GM18873 (cell line): Measurements from ENCODE around the gene PPP1R17.

Experiments
- ATAC-seq: cut with Tn5 transposase; IDR thresholded peaks from one replicate; pipeline ENCODE4 v1.9.1; 2021; ENCODE audit warnings: mild to moderate bottlenecking, moderate library complexity, moderate number of reproducible peaks; ENCODE audit not compliant: unreplicated experiment, low FRiP score

The PPP1R17 gene

DNA sequence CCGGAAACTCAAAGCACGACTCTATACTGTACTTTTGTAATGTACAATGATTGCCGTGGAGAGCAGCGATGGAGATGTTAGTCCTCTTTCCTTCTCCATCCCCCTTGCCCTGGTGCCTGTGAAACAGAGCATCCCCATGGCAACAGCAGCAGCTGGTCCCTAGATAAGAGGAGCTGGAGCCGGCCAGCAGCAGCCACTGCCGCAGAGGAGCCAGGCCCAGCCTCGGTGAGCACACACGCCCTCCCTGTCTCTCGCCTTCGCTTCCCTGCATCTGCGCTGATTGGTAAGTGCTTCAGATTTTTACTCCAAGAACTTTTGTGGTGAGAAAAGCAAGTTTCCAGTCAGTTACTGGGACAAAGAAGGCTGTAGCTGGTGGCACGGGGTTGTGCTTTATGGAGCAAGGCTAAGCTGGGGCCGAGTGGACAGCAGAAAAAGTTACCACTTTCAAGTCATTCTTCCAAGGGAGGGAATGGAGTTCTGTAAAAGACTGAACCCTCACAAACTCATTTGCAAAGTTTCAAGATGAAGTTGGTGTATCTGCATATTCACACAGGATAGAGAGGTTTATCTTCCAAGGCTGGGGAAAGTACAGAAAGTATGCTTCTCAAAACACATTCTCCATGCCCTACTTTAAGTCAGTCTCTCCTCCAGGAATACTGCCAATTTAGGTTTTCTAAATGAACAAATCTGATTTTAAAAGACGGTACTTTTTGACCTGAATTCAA lies at the start of gene PPP1R17:
PPP1R17 (plus strand) TSS at position 192 of the 725 bp plus-strand sequence. CDS start 5,227 bp downstream, outside the sequence.
- no peak for ATAC-seq

DNA sequence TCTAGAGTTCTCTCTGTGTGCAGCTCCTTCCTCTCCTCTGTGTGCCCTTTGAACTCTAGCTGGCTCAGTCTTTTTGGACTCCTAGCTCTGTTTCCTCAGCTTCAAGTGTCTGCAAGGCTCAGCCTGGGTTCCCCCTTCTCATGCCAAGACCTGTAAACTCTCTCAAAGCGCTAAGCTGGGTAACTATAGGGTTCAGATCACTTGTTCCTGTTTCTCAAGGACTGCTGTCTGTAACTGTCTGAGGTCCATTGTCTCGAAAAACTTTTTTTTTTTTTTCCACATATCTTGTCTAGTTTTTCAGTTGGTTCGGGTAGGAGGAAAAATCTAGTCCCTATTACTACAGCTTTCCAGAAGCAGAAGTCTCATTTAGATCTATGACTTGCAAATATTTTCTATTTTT lies 46.6 kb upstream of the PPP1R17 start:
- no peak for ATAC-seq

GRCh38 chr7:31642681-31643115 lies 44.3 kb upstream of the PPP1R17 start:
- ATAC-seq: no peak

GRCh38 chr7:31646942-31647341 lies 40.1 kb upstream of the PPP1R17 start:
- ATAC-seq: no peak

DNA sequence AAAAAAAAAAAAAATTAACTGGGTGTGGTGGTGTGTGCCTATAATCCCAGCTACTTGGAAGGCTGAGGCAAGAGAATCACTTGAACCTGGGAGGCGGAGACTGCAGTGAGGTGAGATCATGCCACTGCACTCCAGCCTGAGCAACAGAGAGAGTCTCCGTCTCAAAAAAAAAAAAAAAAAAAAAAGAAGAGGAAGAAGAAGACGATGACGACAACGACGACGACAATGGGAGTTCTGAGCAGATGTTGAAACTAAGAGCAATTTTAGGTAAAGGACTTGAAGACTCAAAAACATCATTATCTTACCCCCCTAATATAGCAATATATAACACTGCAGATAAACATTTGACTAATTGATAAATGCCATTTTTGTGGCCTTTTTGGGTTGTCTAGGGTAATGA lies 39.5 kb upstream of the PPP1R17 start:
- no peak for ATAC-seq

DNA sequence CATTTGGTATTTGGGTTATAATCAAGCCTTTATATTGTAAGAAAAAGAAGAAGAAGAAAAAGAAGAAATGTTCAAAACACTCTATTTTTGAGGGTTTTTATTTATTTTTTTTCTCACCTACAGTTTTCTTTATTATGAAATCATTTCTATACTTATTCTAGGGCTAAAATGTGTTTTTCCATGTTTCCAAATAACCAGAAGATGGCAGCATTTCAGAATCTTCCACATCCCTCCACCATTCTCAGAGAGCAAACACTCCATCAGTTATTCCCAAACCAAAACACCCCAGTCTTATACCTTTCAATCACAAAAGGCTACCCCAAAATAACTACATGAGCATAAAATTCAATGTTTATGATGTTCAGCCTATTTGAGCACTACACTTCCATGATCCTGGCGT lies 38.7 kb upstream of the PPP1R17 start:
- ATAC-seq: no peak

- ATAC-seq: no peak
These were observed 38.1 kb upstream of the PPP1R17 start for GRCh38 chr7:31648880-31649279.

GRCh38 chr7:31651234-31652062 lies 35.6 kb upstream of the PPP1R17 start:
- ATAC-seq: no peak

DNA sequence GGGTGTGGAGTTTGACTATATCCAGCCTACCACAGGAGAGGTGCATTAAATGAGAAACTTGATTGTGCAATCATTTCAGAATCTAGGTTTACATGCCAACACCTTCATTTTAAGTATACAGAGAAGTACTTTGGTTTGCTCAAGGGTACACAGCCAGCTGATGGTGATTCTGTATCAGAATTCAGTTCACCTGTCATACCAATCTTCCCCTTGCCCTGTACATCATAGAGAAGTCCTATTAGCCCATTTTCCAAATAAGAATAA lies 35.0 kb upstream of the PPP1R17 start:
- ATAC-seq: no peak

DNA sequence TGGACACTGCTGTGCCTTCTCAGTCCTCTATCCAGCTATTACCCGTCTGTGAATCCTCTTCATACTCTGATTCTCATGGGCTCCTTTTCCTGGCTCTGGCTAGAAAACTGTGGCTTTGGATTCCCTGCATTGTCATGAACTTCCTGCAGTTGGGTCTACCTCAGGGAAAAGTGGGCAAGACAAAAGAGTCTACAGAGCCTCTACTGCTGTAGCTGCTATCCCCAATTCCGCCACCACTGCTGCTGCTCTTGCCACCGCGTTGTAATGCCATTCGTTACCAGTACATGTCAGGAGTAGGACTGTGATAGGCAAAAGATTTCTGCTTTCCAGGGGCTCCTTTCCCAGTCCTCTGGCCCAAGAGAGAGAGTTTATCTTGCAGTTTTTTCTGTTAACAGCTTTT lies 23.9 kb upstream of the PPP1R17 start:
- no peak for ATAC-seq

DNA sequence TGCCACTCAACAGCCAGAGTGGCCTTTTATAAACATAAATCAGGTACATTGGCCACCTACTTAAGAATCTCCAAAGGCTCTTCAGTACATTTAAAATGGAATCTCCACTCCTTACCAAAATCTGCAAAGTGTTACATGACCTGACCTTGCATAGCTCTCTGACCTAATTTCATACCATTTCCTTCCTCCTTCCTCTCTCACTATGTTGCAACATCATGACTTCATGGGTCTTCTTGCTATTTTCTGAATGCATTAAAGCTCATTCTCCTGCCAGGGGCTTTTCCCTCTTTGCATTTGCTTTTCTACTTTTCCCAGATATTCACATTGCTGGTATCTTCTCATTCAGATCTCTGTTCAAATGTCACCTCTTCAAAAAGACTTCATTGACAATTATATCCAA lies 22.1 kb upstream of the PPP1R17 start:
- no peak for ATAC-seq

DNA sequence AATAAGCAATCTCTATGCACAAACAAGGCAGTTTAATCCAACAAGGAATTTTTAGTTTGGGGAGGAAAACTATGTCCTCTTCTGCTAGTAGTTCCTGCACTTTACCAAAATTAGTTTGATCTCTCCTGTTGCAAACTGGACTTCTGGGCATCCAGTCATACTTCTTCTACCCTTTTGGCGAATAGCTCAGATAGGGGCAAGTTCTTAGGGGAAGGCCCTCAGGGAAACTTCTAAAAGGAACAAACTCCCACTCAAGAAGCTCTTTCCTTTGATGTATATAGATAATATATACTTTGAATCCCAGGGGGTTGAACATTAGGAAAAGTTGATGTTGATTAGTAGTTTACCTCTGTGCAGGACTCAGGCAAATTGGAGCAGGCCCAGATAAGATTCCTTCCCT lies 21.5 kb upstream of the PPP1R17 start:
- ATAC-seq: no peak

DNA sequence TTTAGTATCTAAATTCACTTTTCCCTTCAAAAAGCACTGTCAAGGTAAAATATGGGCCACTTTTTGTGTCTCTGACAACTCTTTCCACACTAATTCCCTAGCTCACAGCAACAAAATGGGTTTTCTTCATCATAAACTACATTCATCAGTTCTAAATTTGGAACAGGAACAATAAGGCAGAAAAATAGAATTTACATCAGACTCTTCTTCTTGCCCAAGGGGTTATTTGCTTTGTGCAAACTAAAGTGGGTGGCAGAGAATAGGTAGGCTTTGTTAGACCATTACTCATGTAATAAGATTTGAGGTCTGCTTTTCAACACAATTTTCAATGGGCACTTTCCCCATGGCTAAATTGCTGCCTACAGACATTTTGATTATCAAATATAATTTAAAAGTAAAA lies 17.6 kb upstream of the PPP1R17 start:
- no peak for ATAC-seq

GRCh38 chr7:31679574-31680305 lies 7.3 kb upstream of the PPP1R17 start:
- no peak for ATAC-seq

DNA sequence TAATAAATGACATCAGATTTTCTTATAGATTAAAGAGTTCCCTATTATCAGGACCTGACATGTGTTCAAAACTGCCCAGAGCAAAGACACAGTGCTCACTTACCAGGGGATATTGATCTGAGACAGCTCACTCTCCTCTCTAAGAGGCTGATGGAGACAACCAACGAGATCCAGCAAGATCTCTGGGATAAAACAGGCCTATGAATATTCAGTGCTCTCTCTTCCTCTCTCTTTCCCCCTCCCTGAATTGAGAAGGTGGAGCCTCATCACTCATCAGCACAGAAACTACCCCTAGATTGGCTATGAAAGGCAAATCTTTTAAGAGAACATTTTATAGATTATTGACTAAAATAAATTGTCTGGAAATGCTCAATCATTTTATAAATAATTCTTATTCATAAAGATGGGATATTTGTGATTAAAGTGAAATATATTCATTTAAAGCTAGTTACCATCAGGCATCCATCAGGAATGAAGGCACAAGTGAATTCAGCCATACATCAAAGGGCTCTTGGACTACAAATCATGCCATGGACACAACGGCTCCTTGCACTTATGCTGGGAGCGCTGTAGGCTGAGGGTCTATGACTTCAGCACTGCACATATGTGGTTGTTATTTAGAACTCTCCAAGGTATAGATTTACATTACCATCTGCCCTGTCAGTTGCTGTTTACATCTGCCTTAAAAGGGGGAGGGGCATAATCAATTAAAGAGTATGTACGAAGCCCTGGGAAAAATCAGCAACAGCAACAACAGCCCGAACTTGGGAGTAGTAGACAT lies 3.4 kb upstream of the PPP1R17 start:
- ATAC-seq: no peak

DNA sequence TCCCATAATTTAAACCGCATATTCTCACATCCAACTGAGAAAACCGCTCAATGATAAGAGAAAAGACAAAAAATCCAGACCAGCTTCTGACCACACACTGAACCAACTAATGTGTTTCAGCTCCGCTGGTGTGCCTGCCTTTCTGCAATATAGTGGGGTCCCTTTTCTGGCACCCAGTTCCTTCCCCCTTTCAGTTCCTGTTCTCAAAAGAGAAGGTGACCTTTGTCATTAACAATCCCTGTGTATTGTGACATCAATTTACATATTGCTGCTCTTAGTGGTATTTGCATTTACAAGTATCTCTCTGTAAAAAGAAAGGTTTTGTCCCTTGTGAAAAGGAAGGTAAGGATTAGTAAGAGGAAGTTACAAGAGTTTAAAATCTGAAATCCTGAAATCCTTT lies 1.4 kb downstream of the PPP1R17 start:
- ATAC-seq: peak; percentile 97

DNA sequence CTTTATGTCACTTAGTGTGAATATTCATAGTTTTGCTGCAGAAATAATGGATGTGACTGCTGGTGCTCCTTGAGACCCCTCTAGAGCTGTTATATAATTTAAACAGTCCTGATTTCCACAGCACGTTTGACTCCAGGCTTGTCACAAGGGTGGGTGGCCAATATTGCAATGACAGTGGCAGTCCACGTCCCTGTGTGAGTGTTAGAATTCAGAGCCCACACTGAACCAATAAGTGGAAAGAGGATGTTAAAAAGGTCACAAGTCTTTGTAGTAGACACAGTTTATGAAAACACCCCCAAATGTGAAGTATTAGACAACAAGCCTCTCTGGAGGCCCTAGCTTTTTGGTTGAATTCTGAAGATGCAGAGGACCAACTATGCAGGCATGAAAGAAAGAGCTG lies 2.0 kb downstream of the PPP1R17 start:
- ATAC-seq: no peak

DNA sequence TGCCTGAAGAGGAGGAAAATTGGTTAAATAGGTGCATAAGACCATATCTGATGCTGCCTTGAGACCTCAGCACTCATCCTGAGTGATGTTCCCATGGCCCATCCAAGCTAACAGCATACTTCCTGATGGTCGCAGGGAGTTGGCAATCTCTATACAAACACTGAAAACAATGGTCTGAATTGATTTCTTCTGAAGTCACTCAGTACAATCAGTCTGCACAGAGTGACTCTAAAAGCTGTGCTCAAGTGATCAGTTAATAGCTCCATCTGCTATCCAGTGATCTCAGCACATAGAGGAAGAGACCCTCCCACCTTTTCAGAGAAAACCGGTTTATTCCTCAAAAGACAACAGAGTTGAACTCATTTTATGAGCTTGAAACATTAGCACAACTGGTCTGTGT lies 3.9 kb downstream of the PPP1R17 start:
- no peak for ATAC-seq

GRCh38 chr7:31692451-31692850 lies 5.4 kb downstream of the PPP1R17 start:
- ATAC-seq: no peak

- ATAC-seq: no peak
These were observed 5.9 kb downstream of the PPP1R17 start for GRCh38 chr7:31692871-31693270.
